ENCODE data around the gene AGBL3.
"Not testable (repeated sequence)": the region's sequence is repeated elsewhere in the genome, so short reads cannot be mapped to it uniquely, and the experiment has no call there.

AGBL3 gene

GRCh38 chr7:135160858-135161653 is 174.7 kb downstream of the AGBL3 start:
- peaks cover 78% of the 10 kb centered on the region for H3K4me1 Mint-ChIP-seq
- peak overlapping the region; percentile 97 to 99 for H3K27ac Mint-ChIP-seq
- H3K4me3 Mint-ChIP-seq = peak overlapping the region; percentile 16 to 79
- H3K27me3 Mint-ChIP-seq = no peaks in the 10 kb centered on the region
- DNase-seq = no peak
- ATAC-seq = no peak
- peaks cover 27 to 43% of the 10 kb centered on the region in 2 donors for H3K9me3 Mint-ChIP-seq

- H3K27ac Mint-ChIP-seq = peak overlapping the region in 1 of 2 donors; percentile 71
- DNase-seq (no peak), ATAC-seq (no peak)
- H3K4me1 Mint-ChIP-seq = peaks cover 84% of the 10 kb centered on the region
- H3K9me3 Mint-ChIP-seq = peaks cover 21 to 36% of the 10 kb centered on the region in 2 donors
- H3K4me3 Mint-ChIP-seq = peak overlapping the region; percentile 20 to 34
- no peaks in the 10 kb centered on the region for H3K27me3 Mint-ChIP-seq
These were observed 175.4 kb downstream of the AGBL3 start for GRCh38 chr7:135161669-135162068.

- Mint-ChIP-seq H3K9me3 (peaks cover 14 to 28% of the 10 kb centered on the region in 2 donors), H3K27me3 (no peaks in the 10 kb centered on the region), H3K4me1 (peaks cover 88% of the 10 kb centered on the region), H3K4me3 (no peak overlapping the region), H3K27ac (no peak overlapping the region)
- ATAC-seq (no peak), DNase-seq (no peak)
These were observed 176.2 kb downstream of the AGBL3 start for GRCh38 chr7:135162382-135163001.

GRCh38 chr7:135164357-135165061 is 178.2 kb downstream of the AGBL3 start:
- Mint-ChIP-seq H3K27ac (peak overlapping the region; percentile 65 to 88), H3K9me3 (peaks cover 14 to 22% of the 10 kb centered on the region in 2 donors), H3K4me1 (peaks cover 89% of the 10 kb centered on the region), H3K27me3 (no peaks in the 10 kb centered on the region), H3K4me3 (no peak overlapping the region)
- no peak for ATAC-seq
- DNase-seq = no peak

- Mint-ChIP-seq H3K4me3 (no peak overlapping the region), H3K27me3 (no peaks in the 10 kb centered on the region), H3K9me3 (peaks cover 14 to 21% of the 10 kb centered on the region in 2 donors), H3K27ac (peak overlapping the region in 1 of 2 donors; percentile 12), H3K4me1 (peaks cover 84% of the 10 kb centered on the region)
- ATAC-seq (no peak), DNase-seq (no peak)
These were observed 179.6 kb downstream of the AGBL3 start for GRCh38 chr7:135165862-135166261.

GRCh38 chr7:135166338-135166990 is 180.2 kb downstream of the AGBL3 start:
- H3K4me3 Mint-ChIP-seq = peak overlapping the region; percentile 41 to 42
- peak overlapping the region; percentile 63 to 72 for H3K27ac Mint-ChIP-seq
- H3K4me1 Mint-ChIP-seq = peaks cover 84% of the 10 kb centered on the region
- H3K27me3 Mint-ChIP-seq = no peaks in the 10 kb centered on the region
- no peak for DNase-seq
- H3K9me3 Mint-ChIP-seq = peaks cover 12 to 15% of the 10 kb centered on the region in 2 donors
- ATAC-seq = no peak

GRCh38 chr7:135167365-135167917 is 181.1 kb downstream of the AGBL3 start:
- peaks cover 3 to 5% of the 10 kb centered on the region in 2 donors for H3K9me3 Mint-ChIP-seq
- peaks cover 84% of the 10 kb centered on the region for H3K4me1 Mint-ChIP-seq
- DNase-seq (no peak), ATAC-seq (no peak)
- H3K27ac Mint-ChIP-seq = peak overlapping the region; percentile 45 to 62
- peak overlapping the region; percentile 58 to 93 for H3K4me3 Mint-ChIP-seq
- no peaks in the 10 kb centered on the region for H3K27me3 Mint-ChIP-seq

GRCh38 chr7:135168001-135168400 is 181.7 kb downstream of the AGBL3 start:
- H3K9me3 Mint-ChIP-seq = no peaks in the 10 kb centered on the region
- peak overlapping the region; percentile 60 to 84 for H3K27ac Mint-ChIP-seq
- ATAC-seq (no peak), DNase-seq (no peak)
- no peaks in the 10 kb centered on the region for H3K27me3 Mint-ChIP-seq
- peak overlapping the region; percentile 93 to 94 for H3K4me3 Mint-ChIP-seq
- peaks cover 82% of the 10 kb centered on the region for H3K4me1 Mint-ChIP-seq

- peak overlapping the region; percentile 60 to 93 for H3K27ac Mint-ChIP-seq
- peaks cover 82% of the 10 kb centered on the region for H3K4me1 Mint-ChIP-seq
- H3K9me3 Mint-ChIP-seq = no peaks in the 10 kb centered on the region
- H3K4me3 Mint-ChIP-seq = peak overlapping the region; percentile 93 to 94
- DNase-seq (no peak), ATAC-seq (no peak)
- H3K27me3 Mint-ChIP-seq = no peaks in the 10 kb centered on the region
These were observed 182.3 kb downstream of the AGBL3 start for GRCh38 chr7:135168489-135169140.

GRCh38 chr7:135169141-135169963 is 183.0 kb downstream of the AGBL3 start:
- ATAC-seq = peak; percentile 65
- no peaks in the 10 kb centered on the region for H3K27me3 Mint-ChIP-seq
- peak overlapping the region; percentile 93 to 95 for H3K27ac Mint-ChIP-seq
- DNase-seq = peak; percentile 56 to 74
- H3K4me3 Mint-ChIP-seq = peak overlapping the region; percentile 93 to 94
- peaks cover 76% of the 10 kb centered on the region for H3K4me1 Mint-ChIP-seq
- no peaks in the 10 kb centered on the region for H3K9me3 Mint-ChIP-seq

GRCh38 chr7:135169964-135170273 is 183.6 kb downstream of the AGBL3 start:
- no peaks in the 10 kb centered on the region for H3K9me3 Mint-ChIP-seq
- H3K4me1 Mint-ChIP-seq = peaks cover 70% of the 10 kb centered on the region
- H3K4me3 Mint-ChIP-seq = peak overlapping the region; percentile 93 to 94
- ATAC-seq = peak; percentile 0
- peak overlapping the region; percentile 93 to 95 for H3K27ac Mint-ChIP-seq
- DNase-seq = no peak
- H3K27me3 Mint-ChIP-seq = no peaks in the 10 kb centered on the region

- H3K9me3 Mint-ChIP-seq = no peaks in the 10 kb centered on the region
- DNase-seq (peak; percentile 88 to 94), ATAC-seq (peak; percentile 86)
- peak within 1 kb of the TSS; percentile 93 to 94 for H3K4me3 Mint-ChIP-seq
- peaks cover 65% of the 10 kb centered on the region for H3K4me1 Mint-ChIP-seq
- no peaks in the 10 kb centered on the region for H3K27me3 Mint-ChIP-seq
- peak within 1 kb of the TSS; percentile 96 to 99 for H3K27ac Mint-ChIP-seq
These were observed 184.1 kb downstream of the AGBL3 start, which contains the start of gene CYREN for GRCh38 chr7:135170274-135170997. Gene CYREN (minus strand): TSS chr7:135170707. CDS start chr7:135168922, 1,785 bp downstream.

GRCh38 chr7:135170998-135171481 is 184.7 kb downstream of the AGBL3 start:
- not testable (repeated sequence) for H3K27me3 Mint-ChIP-seq, H3K9me3 Mint-ChIP-seq, ATAC-seq, DNase-seq
- Mint-ChIP-seq H3K4me3 (peak overlapping the region; percentile 93 to 94), H3K27ac (peak overlapping the region; percentile 96 to 99), H3K4me1 (peaks cover 59% of the 10 kb centered on the region)

Measured in stimulated activated naive CD8-positive, alpha-beta T cell treated with anti-CD3 and anti-CD28 coated beads, Interleukin-15, amount 100 ng/mL, for 72 hours (primary cell).